ENCODE measurements around the gene SERF1B.
"Not testable (repeated sequence)": the region's sequence is repeated elsewhere in the genome, so short reads cannot be mapped to it uniquely, and the experiment has no call there.

The SERF1B gene

DNA sequence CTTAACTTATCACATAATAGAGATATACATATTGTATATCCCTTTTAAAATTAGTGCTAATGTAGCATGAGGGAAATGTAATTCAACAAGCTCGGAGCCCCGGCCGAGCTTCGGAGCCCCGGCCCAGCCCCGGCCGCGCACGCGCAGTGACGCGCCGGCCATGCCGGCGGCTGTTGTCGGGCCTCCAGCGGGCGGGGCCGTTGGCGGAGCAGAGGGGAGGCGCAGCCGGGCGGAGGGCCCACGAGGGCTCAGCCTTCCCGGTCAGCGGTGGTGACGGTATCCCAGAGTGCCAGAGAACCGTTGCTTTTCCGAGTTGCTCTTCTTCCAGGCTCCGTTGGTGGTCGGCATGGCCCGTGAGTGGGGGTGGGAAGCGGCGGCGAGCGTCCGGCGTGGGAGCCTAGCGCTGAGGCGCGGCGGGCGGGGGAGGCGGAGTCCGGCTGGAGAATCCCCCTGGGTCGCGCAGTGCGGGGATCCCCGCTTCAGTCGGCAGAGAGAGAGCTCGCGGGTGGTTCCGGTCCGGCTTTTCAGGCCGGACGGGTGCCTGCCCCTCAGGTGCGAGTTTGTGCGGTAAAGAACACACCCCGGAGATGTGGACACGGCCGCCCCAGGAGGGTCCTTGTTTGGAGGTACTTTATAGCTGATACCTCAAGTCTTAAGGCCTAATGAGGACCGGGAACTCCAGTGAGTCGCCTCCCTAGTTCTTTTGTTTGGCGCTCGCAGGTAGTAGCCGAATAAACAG lies at the start of gene SERF1B:
TSS of gene SERF1B (plus strand) at position 146 of the 739 bp plus-strand sequence. CDS start at position 347, 201 bp downstream.
- not testable (repeated sequence) for DNase-seq

DNA sequence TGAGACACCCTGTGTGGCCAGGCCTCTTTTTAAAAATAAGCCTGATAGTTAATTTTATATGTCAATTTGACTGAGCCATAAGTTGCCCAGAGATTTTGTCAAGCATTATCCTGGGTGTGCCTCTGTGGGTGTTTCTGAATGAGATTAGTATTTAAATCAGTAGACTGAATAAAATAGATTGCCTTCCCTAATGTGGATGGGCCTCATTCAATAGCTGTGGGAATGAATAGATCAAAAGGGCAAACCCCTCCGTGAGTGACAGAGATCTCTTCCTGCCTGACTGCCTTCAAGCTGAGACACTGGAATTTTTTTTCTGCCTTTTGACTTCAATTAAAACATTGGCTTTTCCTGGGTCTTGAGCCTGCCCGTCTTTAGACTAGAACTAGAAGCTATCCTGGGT lies 33.3 kb upstream of the SERF1B start:
- not testable (repeated sequence) for DNase-seq

DNA sequence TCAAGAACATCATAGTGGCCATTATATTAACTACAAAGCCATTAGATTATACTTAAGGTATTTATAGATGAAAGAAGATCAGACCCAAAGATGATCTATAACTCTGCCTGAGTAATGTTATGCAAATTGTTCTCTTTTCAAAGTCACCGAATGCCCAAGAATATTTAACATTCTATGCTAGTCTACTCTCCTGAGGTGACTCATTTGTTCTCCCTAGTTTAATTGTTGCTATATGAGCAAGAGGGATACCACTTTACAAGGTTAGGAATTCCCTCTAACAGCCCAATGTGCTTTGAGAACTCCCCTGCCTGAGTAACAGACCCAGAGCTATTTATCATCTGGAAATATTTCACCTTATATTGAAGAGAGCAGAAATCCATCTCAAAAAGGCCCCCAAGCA lies 29.5 kb upstream of the SERF1B start:
- not testable (repeated sequence) for DNase-seq

DNA sequence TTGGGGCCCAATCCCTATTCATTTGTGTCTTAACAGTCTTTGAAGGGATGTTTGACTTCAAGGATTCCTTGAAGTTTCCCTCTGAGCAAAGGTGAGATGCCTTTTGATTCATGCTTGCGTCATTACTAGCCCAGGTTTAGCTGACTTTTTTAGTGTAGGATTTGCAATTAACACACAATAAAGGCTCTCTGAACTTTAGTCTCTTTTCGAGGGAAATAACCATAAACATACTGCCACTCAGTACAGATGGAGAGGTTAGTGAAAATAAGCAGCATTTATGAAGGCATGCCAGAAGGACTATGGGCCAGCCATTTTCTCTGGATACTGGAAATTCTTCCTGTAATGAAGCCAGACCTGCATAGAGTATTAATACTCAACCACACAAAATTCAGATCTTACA lies 4.4 kb upstream of the SERF1B start:
- not testable (repeated sequence) for DNase-seq

DNA sequence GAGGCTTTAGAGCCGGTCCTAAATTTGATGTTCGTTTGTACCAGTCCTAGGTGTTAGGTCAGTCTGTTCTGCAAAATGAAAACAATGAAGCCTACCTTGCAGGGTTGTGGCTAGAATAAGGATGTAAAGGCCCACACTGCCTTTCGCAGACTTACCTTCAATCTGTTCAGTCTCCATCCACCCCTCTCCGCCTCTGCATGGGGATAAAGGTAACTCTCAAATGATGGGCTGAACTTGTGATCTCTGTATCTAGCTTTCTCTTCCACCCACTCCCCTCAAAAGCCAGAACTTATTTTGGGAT lies 744 bp downstream of the SERF1B start:
- DNase-seq, result not testable (repeated sequence)

DNA sequence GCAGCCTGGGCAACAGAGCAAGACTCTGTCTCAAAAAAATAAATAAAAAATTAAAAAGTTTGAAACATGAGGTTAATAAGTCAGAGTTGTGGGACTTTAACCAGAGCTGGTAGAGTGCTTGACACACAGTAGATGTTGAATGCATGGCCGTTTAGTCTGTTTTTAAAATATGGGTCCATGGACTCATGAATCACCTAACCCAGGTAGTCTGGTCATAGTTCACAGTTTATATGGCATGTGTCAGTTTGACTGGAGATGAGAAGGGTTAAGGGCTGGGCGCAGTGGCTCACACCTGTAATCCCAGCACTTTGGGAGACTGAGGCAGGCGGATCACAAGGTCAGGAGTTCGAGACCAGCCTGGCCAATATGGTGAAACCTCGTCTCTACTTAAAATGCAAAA lies 6.2 kb downstream of the SERF1B start:
- not testable (repeated sequence) for DNase-seq

DNA sequence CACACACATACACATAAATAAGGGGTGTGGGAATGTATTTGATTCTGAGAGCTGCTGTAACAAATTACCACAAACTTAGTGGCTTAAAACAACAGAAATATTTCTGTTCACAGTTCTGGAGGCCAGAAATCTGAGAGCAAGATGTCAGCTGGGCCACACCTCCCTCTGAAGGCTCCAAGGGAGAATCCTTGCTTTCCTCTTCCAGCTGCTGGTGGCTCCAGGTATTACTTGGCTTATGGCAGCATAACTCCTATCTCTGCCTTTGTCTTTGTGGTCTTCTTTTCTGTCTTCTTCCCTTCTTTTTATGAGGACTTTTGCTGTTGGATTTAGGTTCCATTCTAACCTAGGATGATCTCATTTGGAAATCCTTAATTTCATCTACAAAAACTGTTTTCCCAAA lies 16.4 kb downstream of the SERF1B start:
- DNase-seq, result not testable (repeated sequence)

DNA sequence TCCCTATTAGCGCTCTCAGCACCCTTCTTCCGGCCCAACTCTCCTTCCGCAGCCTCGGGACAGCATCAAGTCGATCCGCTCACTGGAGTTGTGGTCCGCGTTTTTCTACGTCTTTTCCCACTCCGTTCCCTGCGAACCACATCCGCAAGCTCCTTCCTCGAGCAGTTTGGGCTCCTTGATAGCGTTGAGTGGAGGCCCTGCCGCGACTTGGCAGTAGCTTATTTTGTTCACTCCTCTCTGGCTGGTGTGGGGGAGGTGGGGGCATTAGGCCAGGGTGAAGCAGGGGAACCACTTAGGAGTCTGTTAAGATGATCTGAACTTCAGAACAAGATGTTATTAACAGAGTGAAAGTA lies 24.7 kb downstream of the SERF1B start:
- not testable (repeated sequence) for DNase-seq

DNA sequence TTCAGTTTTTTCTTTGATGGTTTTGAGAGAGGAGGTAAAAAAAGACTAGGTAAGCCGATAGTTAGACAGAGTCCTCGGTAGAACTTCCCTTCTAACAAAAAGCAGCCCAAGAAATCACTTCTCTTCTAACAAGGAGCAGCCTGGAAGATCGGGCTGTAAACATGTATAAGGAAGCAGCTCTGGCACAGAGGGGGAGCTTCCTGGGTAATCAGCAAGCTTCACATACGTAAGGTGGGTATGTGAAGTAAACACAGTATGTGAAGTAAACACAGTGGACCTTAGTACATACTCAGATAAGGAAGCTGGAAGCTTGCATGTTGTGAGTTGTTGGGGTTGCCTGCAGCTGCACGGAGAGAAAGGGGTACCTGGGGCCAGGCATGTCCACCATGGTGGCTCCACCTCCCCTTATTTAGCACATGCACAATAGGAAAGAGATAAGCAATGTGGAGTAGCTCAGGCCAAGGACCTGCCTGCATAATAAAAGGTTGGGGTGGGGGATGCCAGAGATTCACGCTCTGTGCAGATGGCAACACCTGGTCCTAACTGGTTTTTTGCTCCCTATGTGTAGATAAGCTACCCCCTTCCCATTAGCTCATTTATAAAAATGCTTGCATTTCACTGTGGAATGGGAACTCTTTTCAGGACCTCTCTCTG lies 31.4 kb downstream of the SERF1B start:
- DNase-seq, result not testable (repeated sequence)

DNA sequence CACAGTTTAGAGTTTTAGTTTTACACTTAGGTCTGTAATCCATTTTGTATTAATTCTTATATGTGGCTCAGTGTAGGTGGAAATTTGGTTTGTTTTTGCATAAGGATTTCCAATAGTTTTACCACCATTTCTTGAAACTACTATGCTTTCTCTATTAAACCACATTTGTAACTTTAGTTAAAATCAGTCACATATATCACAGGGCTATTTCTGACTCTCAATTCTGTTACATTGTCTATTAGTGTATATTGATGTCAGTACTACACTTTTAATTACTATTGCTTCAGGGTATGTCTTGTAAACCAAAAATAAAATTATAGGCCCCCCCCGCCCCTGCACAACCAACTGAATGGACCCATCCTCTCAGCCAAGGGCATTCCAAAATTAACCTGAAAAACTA lies 32.1 kb downstream of the SERF1B start:
- not testable (repeated sequence) for DNase-seq

DNA sequence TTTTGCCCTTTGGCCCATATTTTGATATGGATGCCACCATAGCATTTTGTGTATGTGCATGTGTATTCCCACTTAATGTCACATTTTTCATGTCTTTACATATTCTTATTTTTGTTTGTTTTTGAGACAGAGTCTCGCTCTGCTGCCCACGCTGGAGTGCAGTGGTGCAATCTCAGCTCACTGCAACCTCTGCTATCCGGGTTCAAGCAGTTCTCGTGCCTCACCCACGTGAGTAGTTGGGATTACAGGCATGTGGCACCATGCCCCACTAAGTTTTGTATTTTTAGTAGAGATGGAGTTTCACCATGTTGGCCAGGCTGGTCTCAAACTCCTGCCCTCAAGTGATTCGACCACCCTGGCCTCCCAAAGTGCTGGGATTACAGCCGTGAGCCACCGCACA lies 52.6 kb downstream of the SERF1B start:
- DNase-seq, result not testable (repeated sequence)

DNA sequence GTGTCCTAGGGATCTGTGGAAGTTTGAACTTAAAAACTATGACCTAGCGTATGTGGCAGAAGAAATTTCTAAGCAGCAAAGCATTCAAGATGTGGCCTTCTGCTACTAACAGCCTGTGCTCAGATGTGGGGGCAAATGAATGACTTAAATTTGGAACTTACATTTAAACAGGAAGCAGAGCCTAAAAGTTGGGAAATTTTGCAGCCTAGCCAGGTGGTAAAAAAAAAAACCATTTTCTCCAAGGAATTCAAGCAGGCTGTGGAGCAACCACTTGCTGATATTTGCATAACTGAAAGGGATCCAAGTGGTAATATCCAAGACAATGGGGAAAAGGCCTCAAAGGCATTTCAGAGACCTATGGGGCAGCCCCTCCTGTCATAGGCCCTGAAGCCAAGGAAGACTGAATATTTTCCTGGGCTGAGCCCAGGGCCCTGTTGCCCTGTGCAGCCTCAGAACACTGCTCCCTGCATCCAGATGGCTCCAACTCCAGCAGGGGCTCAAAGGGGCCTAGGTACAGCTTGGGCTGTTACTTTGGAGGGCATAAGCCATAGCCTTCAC lies 63.9 kb downstream of the SERF1B start:
- DNase-seq, result not testable (repeated sequence)

DNA sequence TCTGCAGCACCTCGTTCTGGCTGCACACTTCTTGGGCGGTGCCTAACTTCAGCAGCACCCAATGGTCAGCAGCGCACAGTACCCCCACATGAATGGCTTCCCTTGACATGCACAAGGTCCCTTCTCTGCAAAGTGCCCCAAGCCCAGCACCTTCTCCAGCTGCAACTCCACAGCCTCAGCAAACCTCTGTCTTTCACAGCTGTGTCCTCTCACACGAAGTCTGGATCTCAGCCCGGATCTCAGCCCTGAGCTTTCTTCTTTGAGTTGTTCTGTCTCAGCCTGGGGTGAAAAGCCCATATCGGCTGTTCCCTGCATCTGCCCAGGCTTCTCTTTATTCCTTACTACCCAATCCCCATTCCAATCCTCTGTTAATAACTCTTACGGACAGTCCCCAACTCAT lies 66.7 kb downstream of the SERF1B start:
- DNase-seq, result not testable (repeated sequence)

Measured in activated CD8-positive, alpha-beta memory T cell treated with anti-CD3 and anti-CD28 coated beads, Interleukin-2, amount 50 U/mL, for 48 hours (primary cell).